Occipital lobe (tissue), 2 donors: ENCODE results near the gene PLD4. TPM values are rescaled to one million over a fixed set of nuclear protein-coding genes. Genes with fewer than 3 reads are reported as not detected.
"Not testable (repeated sequence)": the region's sequence is repeated elsewhere in the genome, so short reads cannot be mapped to it uniquely, and the experiment has no call there.

ENCODE experiments used
- DNase-seq: peaks from one replicate; lab custom pipeline; 2025; lab: John Stamatoyannopoulos, UW
- total RNA-seq: library from RNA; depleted of rRNA; stranded (reverse); fragments of >200 nt; gene quantifications from one replicate; pipeline ENCODE4 v1.2.3, GENCODE V29; 2014

PLD4 gene, protein sequence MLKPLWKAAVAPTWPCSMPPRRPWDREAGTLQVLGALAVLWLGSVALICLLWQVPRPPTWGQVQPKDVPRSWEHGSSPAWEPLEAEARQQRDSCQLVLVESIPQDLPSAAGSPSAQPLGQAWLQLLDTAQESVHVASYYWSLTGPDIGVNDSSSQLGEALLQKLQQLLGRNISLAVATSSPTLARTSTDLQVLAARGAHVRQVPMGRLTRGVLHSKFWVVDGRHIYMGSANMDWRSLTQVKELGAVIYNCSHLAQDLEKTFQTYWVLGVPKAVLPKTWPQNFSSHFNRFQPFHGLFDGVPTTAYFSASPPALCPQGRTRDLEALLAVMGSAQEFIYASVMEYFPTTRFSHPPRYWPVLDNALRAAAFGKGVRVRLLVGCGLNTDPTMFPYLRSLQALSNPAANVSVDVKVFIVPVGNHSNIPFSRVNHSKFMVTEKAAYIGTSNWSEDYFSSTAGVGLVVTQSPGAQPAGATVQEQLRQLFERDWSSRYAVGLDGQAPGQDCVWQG
- total RNA-seq, result 5.8 TPM

DNA sequence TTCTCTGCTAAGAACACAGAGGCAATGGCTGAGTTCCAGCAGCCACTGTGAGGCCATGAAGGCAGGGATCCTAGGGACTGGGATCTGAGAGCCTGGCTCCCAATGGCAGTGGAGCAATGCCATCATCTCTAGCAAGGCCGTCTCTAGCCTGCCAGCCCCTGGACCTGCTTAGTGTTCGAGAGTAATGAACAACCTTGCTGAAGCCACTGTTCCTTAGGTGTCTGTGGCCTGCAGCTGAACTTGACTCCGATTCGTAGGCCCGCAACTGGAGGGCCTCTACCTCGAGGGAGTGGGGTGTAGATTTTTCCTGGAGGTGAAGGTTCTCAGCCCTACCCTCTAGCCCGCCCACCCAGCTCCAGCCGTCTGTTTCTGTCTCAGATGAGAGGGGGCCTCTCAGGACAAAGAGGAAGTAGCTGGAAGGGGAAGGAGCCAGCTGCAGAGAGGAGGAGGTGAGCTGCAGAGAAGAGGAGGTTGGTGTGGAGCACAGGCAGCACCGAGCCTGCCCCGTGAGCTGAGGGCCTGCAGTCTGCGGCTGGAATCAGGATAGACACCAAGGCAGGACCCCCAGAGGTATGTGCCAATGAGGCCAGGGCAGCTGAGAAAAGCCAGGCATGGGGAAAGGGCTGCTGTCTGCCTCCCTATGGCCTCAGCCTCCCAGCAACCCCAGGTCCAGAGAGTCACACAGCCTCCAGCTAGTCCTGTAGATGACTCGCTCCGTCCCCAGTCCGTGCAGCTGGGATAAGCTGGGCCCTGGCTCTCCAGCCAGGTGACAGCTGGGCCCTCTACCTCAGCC lies at the start of gene PLD4:
TSS of gene PLD4 (plus strand) at position 459 of the 793 bp plus-strand sequence. CDS start 2,262 bp downstream, outside the sequence.
- no peak for DNase-seq

DNA sequence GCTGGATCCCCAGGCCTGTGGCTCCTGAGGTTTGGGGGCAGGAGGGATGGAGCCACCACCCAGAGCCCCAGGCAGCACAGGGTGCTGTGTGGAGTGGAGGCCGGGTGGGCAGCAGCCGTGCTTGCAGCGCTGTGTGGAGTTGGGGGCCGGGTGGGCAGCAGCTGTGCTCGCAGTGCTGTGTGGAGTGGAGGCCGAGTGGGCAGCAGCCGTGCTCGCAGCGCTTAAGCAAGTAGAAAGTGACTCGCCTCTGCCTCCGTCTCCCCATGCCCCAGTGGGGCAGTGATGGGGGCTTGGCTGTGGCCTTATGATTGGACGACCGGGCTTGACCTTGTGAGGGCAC lies 49.3 kb upstream of the PLD4 start:
- DNase-seq, result no peak

DNA sequence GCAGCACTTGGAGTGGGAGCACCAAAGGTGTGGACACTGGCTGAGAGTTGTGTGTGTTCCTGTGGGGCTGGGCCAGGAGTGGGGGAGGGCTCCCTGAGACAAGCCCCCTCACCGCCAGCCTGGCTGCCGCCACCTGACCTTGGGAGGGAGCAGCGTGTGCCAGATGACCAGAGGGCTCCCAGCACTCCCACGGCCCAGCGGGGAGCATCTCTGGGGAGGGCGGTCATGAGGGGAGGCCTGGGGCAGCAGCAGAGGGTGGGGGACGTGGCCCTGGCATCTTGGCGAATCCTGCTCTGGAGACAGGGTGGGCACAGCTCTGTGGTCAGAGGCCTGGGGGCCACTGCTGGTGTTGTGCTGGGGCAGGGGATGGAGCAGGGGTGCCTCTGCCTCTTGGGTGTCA lies 48.9 kb upstream of the PLD4 start:
- no peak for DNase-seq

DNA sequence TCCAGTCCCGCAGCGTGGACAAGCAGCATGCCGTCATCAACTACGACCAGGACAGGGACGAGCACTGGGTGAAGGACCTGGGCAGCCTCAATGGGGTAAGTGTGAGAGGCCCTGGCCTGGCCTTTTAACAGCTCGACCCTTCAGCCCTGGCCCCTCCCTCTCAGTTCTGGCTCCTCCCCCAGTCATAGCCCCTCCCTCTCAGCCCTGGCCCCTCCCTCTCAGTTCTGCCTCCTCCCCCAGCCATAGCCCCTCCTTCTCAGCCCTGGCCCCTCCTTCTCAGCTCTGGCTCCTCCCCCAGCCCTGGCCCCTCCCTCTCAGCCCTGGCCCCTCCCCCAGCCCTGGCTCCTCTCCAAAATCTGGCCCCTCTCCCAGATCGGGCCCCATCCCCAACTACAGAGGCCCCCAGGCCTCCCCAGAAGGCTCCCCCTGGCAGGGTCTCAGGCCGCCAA lies 48.4 kb upstream of the PLD4 start:
- DNase-seq, result no peak

DNA sequence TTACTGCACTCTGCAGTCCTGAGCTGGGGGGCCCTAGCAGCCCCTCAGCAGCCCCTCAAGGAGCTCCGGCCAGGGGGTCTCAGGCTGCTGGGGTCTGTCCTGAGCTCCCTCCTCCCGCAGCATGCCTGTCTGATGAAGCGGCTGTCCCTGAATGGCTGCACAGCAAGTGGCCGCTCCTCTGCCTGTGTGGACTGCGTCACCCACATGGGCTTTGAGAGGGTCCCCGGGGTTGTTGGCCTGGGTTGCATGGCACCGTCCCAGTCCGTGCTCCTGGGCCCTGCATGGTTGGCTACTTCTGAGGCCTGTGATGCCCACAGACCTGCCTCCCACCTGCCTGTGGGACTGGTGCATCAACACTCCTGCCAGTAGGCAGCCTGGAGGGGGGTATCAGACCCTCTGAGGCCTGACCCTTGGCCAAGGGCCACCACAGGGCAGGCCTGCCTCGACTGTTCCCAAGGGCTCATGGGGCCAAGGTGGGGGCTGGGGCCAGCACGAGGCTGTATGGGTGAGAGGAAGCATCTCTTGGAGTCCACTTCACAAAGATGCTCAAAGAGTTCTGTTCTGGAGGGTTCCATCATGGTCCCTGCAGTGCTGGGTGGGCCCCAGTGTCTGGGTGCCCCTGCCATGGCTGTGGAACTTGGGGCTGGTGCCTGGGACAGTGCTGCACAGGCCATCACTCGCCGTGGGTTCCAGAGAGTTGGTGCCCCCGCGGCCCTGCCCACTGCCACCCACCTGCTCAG lies 47.4 kb upstream of the PLD4 start:
- DNase-seq, result no peak

DNA sequence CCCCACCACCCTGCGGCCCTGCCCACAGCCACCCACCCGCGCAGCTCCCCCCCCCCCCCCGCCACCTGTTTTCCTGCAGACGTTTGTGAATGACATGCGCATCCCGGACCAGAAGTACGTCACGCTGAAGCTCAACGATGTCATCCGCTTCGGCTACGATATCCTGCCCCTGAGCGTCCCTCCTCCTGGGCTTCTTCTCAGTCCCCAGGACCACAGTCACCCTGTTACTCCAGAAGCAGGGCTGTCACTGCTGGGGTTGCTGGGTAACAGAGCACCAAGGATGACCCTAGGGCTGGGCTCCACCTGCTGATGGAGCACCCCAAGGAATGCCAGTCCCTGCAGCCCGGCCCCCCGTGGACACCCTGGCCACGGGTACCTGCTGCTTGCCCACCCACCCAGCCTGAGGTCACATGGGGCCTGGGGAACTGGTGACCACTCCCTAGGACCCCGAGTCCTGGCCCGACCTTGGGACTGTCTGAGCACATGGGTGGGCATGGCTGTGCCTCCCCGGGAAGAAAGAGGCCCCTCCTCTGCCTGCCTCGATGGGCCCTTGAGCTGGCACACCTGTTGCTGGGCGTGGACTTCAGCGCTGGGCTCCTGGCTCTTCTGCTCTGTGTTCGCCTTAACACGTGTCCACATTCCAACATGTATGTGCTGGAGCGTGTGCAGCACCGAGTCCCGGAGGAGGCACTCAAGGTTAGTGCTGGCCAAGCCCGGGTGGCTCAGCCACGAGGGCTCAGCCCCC lies 46.7 kb upstream of the PLD4 start:
- no peak for DNase-seq

DNA sequence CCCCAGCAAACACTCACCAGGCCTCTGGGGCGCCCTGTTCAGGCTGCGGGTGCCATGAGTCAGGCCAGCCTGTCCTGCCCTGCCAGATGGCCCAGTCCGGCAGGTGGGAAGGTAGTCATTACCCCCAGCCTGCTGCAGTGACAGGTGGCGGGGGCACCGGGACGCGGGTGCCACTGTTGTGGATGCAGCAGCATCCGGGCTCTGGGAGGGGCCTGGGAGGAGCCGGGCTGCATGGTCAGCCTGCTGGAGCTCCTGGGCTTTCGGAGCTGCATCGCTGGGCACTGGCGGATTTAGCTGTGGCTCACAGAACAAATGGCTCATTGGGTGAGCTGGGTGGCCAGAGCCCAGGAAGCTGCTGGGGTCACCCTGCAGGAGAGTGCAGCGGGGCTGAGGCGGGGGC lies 46.1 kb upstream of the PLD4 start:
- DNase-seq, result no peak

DNA sequence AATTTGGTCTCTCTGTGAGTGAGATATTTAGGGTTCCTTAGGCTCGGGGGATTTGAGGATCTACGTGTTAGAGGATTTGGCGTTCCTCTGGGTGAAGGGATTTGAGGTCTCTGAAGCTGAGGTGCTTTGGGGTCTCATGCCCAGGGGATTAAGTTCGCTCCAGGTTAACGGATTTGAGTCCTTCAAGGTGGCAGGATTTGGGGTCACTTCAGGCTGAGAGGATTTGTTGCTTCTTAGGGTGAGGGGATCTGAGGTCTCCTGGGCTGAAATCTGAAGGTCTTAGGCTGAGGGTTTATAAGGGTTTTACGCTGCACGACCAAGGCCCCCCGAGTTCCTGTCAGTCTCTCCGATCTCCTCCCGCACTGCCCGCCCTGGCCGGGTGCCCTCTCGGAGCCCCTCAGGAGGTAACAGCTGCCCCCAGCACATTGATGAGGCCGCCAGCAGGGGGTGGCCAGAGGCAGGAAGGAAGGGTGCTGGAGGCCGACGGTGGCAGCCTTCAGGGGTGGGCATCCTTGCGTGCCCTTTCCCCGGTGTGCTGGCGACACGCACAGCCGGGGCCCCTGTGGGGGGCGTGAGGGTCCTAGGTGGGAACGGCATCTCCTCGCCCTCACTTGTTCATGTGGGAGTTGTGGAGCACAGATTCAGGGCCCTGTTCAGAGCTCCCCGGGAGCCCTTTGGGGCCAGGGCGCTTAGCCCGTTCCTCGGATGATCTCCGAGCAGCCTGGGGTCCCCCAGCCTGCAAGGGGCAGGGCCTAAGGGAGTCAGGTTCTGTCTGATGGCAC lies 45.3 kb upstream of the PLD4 start:
- DNase-seq, result no peak

DNA sequence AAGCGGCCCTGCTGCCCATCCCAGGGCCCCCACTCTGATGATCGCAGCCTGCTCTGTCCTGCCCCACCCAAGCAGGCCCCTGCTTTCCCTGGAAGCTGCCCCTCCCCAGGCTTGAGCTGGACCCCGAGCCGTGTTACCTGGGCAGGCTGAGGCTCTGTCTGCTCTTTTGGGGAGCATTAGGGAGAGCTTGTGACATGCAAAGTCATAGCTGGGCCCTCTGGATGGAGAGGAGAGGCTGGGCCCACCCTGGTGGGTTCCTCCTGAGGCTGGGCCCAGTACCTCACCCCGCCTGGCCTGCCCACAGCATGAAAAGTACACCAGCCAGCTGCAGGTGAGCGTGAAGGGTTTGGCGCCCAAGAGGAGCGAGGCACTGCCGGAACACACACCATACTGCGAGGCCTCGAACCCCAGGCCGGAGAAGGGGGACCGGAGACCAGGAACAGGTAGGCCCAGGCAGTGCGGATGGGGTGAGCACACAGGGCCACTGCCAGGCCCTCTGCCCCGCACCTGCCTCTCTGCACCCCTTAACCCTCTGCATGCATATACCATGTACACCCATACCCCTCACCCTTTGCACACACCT lies 44.6 kb upstream of the PLD4 start:
- no peak for DNase-seq

DNA sequence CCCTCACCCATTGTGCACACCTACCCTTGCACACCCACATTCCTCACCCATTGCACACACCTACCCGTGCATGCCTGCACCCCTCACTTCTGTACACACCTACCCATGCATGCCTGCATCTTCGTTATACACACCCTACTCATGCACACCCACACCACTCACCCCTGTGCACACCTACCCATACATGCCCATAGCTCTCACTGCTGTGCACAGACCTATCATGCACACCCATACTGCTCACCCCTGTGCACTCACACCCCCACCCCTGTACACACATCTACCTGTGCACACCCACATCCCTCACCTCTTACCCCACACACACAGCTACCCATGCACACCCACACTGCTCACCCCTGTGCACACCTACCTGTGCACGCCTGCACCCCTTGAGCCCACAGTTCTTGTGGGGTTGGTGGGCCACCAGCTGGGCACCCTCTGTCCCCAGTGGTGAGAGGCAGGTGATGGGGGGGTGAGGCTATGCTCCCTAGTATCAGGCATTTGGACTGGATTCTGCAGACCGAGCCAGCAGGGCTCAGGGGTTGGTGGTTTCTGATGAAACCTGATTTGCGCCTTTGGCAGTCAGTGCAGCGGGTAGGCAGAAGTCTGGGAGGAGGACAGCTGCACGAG lies 44.0 kb upstream of the PLD4 start:
- no peak for DNase-seq

DNA sequence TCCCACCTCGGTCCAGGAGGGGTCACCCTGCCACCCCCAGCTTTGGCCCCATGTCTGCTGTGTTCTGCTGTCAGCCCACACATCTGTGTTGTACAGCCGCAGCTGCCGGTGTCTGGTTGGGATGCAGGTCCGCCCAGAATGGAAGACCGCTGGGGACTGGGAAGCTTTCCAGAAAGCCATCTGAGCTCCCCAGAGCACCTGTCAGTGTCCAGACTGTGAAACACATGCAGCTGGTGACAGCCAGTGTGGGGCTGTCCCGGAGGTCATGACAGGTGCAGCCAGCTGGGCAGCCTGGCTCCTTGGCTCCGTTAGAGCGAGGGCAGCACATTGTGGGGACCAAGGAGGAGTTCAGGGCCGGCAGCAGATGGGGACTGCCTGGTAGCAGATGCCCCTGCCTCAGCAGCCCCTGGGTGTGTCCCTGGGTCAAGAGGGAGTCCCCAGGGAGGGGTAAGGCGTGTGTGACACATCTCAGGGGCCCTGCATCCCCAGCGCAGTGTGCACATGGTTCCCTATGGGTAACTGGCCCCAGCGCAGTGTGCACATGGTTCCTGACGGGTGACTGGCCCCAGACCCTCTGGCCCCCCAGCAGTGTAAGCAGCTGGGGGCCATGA lies 43.2 kb upstream of the PLD4 start:
- DNase-seq, result no peak

DNA sequence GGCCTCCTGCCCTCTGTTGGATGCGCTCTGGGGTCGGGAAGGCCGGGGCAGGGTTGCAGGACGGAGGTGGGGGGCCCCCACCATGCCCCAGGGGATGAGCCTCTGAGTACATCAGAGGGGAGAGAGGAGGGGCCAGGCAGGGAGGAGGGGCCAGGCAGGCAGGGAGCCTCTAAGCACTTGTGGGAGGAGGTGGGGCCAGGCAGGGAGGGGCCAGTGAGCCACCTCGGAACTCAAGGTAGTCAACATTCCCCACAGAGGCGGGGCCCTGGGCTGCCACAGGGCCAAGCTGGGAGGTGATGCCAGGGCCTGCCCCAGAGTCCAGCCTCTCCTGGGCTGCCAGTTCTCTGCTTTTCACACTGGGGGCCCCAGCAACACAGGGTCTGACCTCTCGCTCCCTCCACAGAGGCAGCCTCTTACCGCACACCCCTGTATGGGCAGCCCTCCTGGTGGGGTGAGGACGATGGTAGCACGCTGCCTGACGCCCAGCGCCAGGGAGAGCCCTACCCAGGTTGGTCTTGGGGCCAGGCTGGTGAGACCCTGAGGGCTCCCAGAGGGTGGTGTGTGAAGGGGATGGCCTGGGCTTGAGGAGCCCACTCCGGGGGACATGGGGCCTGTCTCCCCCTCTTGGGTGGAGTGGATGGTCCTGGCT lies 42.2 kb upstream of the PLD4 start:
- no peak for DNase-seq

DNA sequence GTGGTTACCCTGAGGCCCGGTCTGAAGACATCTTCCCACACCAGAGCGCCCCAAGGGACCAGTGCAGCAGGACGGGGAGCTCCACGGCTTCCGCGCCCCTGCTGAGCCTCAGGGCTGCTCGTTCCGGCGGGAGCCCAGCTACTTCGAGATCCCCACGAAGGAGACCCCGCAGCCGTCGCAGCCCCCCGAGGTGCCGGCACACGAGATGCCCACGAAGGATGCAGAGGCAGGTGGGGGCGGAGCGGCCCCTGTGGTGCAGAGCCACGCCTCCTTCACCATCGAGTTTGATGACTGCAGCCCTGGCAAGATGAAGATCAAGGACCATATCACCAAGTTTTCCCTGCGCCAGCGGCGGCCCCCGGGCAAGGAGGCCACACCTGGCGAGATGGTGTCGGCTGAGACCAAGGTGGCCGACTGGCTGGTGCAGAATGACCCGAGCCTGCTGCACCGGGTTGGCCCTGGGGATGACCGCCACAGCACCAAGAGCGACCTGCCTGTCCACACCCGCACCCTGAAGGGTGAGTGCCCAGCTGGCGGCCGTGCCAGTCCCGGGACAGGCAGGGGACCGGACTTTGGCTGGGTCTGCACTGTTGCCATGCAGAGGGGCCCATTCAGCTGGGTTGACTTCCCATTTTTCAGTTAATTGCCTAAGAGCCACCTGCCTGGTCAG lies 41.6 kb upstream of the PLD4 start:
- no peak for DNase-seq

DNA sequence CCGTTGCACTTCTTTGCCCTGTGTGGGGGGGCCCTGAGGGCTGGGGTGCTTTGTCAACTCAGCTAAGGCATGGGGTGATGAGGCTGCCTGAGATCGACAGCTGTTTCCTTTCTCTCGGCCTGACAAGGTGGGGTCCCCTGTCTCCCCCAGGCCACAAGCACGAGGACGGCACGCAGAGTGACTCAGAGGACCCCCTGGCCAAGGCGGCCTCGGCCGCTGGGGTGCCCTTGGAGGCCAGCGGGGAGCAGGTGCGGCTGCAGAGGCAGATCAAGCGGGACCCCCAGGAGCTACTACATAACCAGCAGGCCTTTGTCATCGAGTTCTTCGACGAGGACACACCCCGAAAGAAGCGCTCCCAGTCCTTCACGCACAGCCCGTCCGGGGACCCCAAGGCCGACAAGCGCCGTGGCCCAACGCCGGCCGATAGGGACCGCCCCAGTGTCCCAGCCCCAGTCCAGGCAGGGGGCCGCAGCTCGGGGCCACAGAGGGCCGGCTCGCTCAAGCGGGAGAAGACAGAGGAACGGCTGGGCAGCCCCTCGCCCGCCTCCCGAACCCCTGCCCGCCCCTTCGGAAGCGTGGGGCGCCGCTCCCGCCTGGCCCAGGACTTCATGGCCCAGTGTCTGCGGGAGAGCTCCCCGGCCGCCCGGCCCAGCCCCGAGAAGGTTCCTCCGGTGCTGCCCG lies 40.9 kb upstream of the PLD4 start:
- DNase-seq, result no peak

DNA sequence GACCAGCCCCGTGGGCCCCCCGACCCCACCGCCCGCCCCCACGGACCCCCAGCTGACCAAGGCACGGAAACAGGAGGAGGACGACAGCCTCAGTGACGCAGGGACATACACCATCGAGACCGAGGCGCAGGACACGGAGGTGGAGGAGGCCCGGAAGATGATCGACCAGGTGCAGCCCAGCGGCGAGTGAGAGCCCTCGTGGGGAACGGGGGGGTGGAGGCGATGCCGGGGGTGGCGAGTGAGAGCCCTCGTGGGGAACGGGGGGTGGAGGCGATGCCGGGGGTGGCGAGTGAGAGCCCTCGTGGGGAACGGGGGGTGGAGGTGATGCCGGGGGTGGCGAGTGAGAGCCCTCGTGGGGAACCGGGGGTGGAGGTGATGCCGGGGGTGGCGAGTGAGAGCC lies 40.3 kb upstream of the PLD4 start:
- DNase-seq, result not testable (repeated sequence)

DNA sequence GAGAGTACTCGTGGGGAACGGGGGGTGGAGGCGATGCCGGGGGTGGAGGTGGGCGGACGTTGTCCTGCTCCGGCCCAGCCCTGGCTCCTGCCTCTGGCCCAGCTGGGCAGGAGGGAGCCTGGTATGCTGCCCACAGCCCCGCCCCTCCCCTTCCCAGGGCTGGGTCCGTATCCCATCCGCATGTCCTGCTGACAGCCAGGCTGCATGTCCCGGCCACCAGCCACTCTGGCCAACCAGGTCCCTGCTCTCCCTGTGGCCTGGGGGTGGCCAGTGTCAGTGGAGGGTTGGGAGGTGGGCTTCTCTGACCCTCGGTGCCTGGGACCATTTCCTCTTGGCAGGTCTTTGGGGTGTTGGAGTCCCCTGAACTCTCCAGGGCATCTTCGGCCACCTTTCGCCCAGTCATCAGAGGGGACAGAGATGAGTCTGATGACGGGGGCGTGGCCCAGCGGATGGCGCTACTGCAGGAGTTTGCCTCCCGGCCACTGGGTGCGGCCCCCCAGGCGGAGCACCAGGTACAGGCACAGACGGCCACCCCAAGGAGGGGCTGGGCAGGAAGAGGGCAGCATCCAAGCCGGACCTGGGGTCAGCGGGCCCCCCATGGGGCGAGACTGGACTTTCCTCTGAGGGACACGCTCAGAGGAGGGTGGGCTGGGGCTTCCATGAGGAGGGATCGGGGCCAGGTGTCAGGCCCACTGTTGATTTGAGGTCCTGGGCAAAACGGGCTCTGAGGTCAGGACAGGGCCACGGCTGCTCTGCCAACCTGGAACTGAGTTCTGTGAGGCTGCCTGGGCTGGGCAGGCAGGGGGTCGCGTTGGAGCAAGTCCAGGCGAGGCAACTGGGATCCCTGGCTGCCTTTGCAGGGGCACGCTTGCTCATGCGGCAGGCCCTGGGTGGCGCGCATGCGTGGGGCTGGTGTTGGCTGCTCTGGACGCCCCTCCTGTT lies 39.4 kb upstream of the PLD4 start:
- DNase-seq, result no peak
